SK-N-SH (cell line): ENCODE measurements around the gene VEZF1. TPM values are rescaled to one million over a fixed set of nuclear protein-coding genes. Genes with fewer than 3 reads are reported as not detected.

Experiments used
- CTCF ChIA-PET: fragments of 300-600, 350-600 bp; formaldehyde crosslinking; extraction: SDS; loops from one replicate; lab custom pipeline; 2021; lab: Yijun Ruan, JAX
- POLR2A ChIA-PET: fragments of 350-600 bp; sonication (Branson Sonifier 250); formaldehyde crosslinking; extraction: SDS; loops from one replicate; lab custom pipeline; 2020; ENCODE audit warnings: antibody characterized with exemption, inconsistent platforms; lab: Yijun Ruan, JAX
- DNase-seq: peaks from one replicate; pipeline ENCODE4 v3.0.0; 2012
- H2AFZ ChIP-seq: fragments of 200-600 bp; sonication (generic); 2 replicates; pipeline ENCODE4 v1.8.1; 2016; ENCODE audit warnings: antibody characterized with exemption, mild to moderate bottlenecking, low read depth
- H3F3A ChIP-seq: fragments of 200-600 bp; sonication (generic); replicated peaks from 2 replicates; pipeline ENCODE3; 2016; ENCODE audit warnings: antibody characterized with exemption, mild to moderate bottlenecking; ENCODE audit not compliant: insufficient read depth
- H3K27ac ChIP-seq, 2 experiments: fragments of 200-500 bp in 1 of 2; fragments of 200-600 bp in 1 of 2; sonication (Bioruptor generic) in 1 of 2; sonication (generic), shearing (Covaris generic) in 1 of 2; 2 replicates each; pipeline versions ENCODE4 v1.5.1 to v1.6.1; 2014 to 2016; ENCODE audit warnings: low read depth in 2 of 2, inconsistent platforms in 1 of 2, low read length in 1 of 2, mild to moderate bottlenecking in 1 of 2, mixed read lengths in 1 of 2
- H3K27me3 ChIP-seq: fragments of 200-600 bp; sonication (generic), shearing (Covaris generic); 2 replicates; pipeline ENCODE4 v1.6.1; 2016; ENCODE audit warnings: mixed run types; ENCODE audit not compliant: insufficient read depth
- H3K36me3 ChIP-seq, 2 experiments: fragments of 200-500 bp in 1 of 2; fragments of 200-600 bp in 1 of 2; sonication (Bioruptor generic) in 1 of 2; sonication (generic) in 1 of 2; replicated peaks in 1 of 2; 2 replicates each; pipeline versions ENCODE3 to v1.5.1; 2014 to 2016; ENCODE audit warnings: low read length in 1 of 2, mild to moderate bottlenecking in 1 of 2; ENCODE audit not compliant: insufficient read depth in 2 of 2, control insufficient read depth in 1 of 2
- H3K4me1 ChIP-seq, 2 experiments: fragments of 200-500 bp in 1 of 2; fragments of 200-600 bp in 1 of 2; sonication (Bioruptor generic) in 1 of 2; sonication (generic), shearing (Covaris generic) in 1 of 2; 2 replicates each; pipeline versions ENCODE4 v1.5.1 to v1.6.1; 2014 to 2016; ENCODE audit warnings: low read depth in 1 of 2, low read length in 1 of 2, mixed run types in 1 of 2; ENCODE audit not compliant: insufficient read depth in 2 of 2, control insufficient read depth in 1 of 2
- H3K4me2 ChIP-seq: fragments of 200-600 bp; sonication (generic), shearing (Covaris generic); 2 replicates; pipeline ENCODE4 v1.6.1; 2017; ENCODE audit warnings: mixed run types
- H3K4me3 ChIP-seq, 2 experiments: fragments of 200-500 bp in 1 of 2; fragments of 200-600 bp in 1 of 2; sonication (Bioruptor generic) in 1 of 2; sonication (generic), shearing (Covaris generic) in 1 of 2; 2 replicates each; pipeline versions ENCODE4 v1.5.1 to v1.8.1; 2014 to 2016; ENCODE audit warnings: low read depth in 2 of 2, inconsistent platforms in 1 of 2, low read length in 1 of 2, mild to moderate bottlenecking in 1 of 2, mixed read lengths in 1 of 2, moderate library complexity in 1 of 2
- H3K79me2 ChIP-seq: fragments of 200-600 bp; sonication (generic); 2 replicates; pipeline ENCODE4 v1.8.1; 2017; ENCODE audit warnings: mild to moderate bottlenecking; ENCODE audit not compliant: insufficient read depth
- H3K9ac ChIP-seq: fragments of 200-600 bp; sonication (generic); 2 replicates; pipeline ENCODE4 v1.6.1; 2017; ENCODE audit warnings: mixed run types
- H3K9me2 ChIP-seq: fragments of 200-600 bp; sonication (generic); 2 replicates; pipeline ENCODE4 v1.6.1; 2017; ENCODE audit warnings: mixed run types
- H3K9me3 ChIP-seq: fragments of 200-600 bp; sonication (generic); 2 replicates; pipeline ENCODE4 v1.6.1; 2017; ENCODE audit warnings: mixed run types, mild to moderate bottlenecking, moderate library complexity
- H4K20me1 ChIP-seq: fragments of 200-600 bp; sonication (generic); 2 replicates; pipeline ENCODE4 v1.6.1; 2017; ENCODE audit warnings: mild to moderate bottlenecking, mixed run types; ENCODE audit not compliant: insufficient read depth
- EP300 ChIP-seq, 2 experiments: IDR thresholded peaks; 2 replicates each; pipeline versions ENCODE4 v1.4.0 to v1.6.1; 2012; ENCODE audit warnings: borderline replicate concordance in 1 of 2, low read depth in 1 of 2, low read length in 1 of 2
- EZH2phosphoT487 ChIP-seq: fragments of 200-600 bp; sonication (generic); IDR thresholded peaks from 2 replicates; pipeline ENCODE4 v1.6.1; 2017; ENCODE audit warnings: low read depth, mixed run types, mild to moderate bottlenecking, antibody characterized with exemption, moderate library complexity, borderline replicate concordance
- FOXM1 ChIP-seq: IDR thresholded peaks from 2 replicates; pipeline ENCODE4 v1.4.0; 2012; ENCODE audit warnings: low read depth, mild to moderate bottlenecking
- GABPA ChIP-seq: IDR thresholded peaks from 2 replicates; pipeline ENCODE4 v1.4.0; 2012; ENCODE audit warnings: low read depth, mild to moderate bottlenecking
- POLR2AphosphoS5 ChIP-seq: IDR thresholded peaks from 2 replicates; pipeline ENCODE4 v1.6.1; 2012; ENCODE audit warnings: low read depth, low read length
- RAD21 ChIP-seq: IDR thresholded peaks from 2 replicates; pipeline ENCODE4 v1.6.1; 2012; ENCODE audit warnings: mild to moderate bottlenecking, low read length
- RCOR1 ChIP-seq: fragments of 150-350 bp; IDR thresholded peaks from 2 replicates; pipeline ENCODE4 v1.6.1; 2017; ENCODE audit warnings: antibody characterized with exemption, low read length
- SIN3A ChIP-seq: IDR thresholded peaks from 2 replicates; pipeline ENCODE4 v1.6.1; 2012; ENCODE audit warnings: low read depth, mild to moderate bottlenecking, low read length, moderate library complexity, borderline replicate concordance
- SMC3 ChIP-seq: IDR thresholded peaks from 2 replicates; pipeline ENCODE4 v1.6.1; 2012; ENCODE audit warnings: low read depth, low read length, improper control_type of control experiment
- TCF12 ChIP-seq: IDR thresholded peaks from 2 replicates; pipeline ENCODE4 v1.4.0; 2012
- YY1 ChIP-seq: IDR thresholded peaks from 2 replicates; pipeline ENCODE4 v1.4.0; 2012; ENCODE audit warnings: low read depth, mild to moderate bottlenecking
- WGBS: methylation state at CpG from one replicate; pipeline ENCODE4 v1.1.6; 2017; ENCODE audit warnings: low lambda C conversion rate; 5-methylcytosine and 5-hydroxymethylcytosine counted together
- polyA plus RNA-seq, 3 experiments: library from polyadenylated mRNA; depleted of rRNA; stranded (reverse); fragments of >200 nt; gene quantifications; 2 replicates each; pipeline ENCODE4 v1.2.3, GENCODE V29; 2012
- TF ChIP-seq, protein P1 (sequence below): IDR thresholded peaks from 2 replicates; pipeline ENCODE4 v1.4.0; 2012; ENCODE audit warnings: low read depth, borderline replicate concordance
- TF ChIP-seq, protein P2 (sequence below): IDR thresholded peaks from 2 replicates; pipeline ENCODE4 v1.4.0; 2012; ENCODE audit warnings: low read depth

The VEZF1 gene
- polyA plus RNA-seq, 1 of the 3 experiments (the other 2 are of a cell fraction) = 35.1 TPM

DNA sequence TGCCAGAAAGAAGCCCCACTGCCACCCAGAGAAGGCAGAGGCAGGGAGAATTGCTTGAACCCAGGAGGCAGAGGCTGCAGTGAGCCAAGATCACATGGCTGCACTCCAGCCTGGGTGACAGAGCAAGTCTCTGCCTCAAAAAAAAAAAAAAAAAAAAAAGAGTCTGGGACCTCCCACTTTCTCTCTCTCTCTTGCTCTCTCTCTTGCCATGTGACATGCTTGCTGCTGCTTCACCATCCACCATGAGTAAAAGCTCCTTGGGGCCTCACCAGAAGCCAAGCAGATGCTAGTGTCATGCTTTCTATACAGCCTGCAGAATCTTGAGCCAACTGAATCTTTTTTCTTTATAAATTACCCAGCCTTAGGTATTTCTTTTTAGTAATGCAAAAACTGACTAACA lies 40.5 kb upstream of the VEZF1 start:
- DNase-seq = no peak
- H3K36me3 ChIP-seq = no peaks in the 10 kb centered on the region
- CTCF ChIA-PET = interaction anchor here (1.0 to 1.4 kb wide), 2 partner anchors 29 to 84 kb away, joined by 3 to 5 read pairs; no protein-coding TSS in a partner anchor

DNA sequence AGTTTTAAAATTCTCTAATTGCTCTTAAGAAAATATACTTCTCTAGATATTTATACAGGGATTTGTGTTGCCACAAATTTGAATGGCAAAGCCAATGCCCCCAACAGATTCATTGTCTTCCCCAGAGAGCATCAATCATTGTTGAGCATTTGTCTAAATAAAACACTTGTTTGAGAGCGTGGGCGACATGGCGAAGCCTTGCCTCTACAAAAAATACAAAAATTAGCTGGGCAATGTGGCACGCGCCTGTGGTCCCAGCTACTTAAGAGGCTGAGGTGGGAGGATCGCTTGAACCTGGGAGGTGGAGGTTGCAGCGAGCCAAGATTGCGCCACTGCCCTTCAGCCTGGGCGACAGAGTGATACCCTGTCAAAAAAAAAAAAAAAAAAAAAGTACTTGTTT lies 32.3 kb upstream of the VEZF1 start:
- DNase-seq = no peak
- Histone ChIP-seq H3K9ac (no peak overlapping the region), H3K79me2 (no peaks in the 10 kb centered on the region), H3K36me3 (no peaks in the 10 kb centered on the region), H2AFZ (no peak overlapping the region), H3K4me3 (no peak overlapping the region), H3K9me2 (no peaks in the 10 kb centered on the region), H3K27me3 (peaks cover 8% of the 10 kb centered on the region; the same call in 1 of the 2 replicates), H4K20me1 (no peaks in the 10 kb centered on the region), H3K4me2 (no peak overlapping the region), H3K9me3 (no peaks in the 10 kb centered on the region), H3F3A (no peaks in the 10 kb centered on the region), H3K4me1 (no peaks in the 10 kb centered on the region), H3K27ac (no peak overlapping the region)
- no peak for TF ChIP-seq EP300 (IDR thresholded peaks at IDR 0.05; ENCODE audit: borderline replicate concordance in 1 of 2, low read depth in 1 of 2, low read length in 1 of 2)
- TF ChIP-seq EZH2phosphoT487 = no peak
- TF ChIP-seq SMC3 = no peak
- TF ChIP-seq, protein P1, sequence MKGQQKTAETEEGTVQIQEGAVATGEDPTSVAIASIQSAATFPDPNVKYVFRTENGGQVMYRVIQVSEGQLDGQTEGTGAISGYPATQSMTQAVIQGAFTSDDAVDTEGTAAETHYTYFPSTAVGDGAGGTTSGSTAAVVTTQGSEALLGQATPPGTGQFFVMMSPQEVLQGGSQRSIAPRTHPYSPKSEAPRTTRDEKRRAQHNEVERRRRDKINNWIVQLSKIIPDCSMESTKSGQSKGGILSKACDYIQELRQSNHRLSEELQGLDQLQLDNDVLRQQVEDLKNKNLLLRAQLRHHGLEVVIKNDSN = no peak
- TF ChIP-seq GABPA = no peak
- no peak for TF ChIP-seq SIN3A
- no peak for TF ChIP-seq FOXM1
- TF ChIP-seq RCOR1 = no peak
- no peak for TF ChIP-seq YY1
- no peak for TF ChIP-seq RAD21
- CTCF ChIA-PET = interaction anchor here (0.8 kb wide), 1 partner anchor 18 kb away, joined by 4 read pairs; no protein-coding TSS in a partner anchor
- POLR2A ChIA-PET = interaction anchor here (0.6 kb wide), 1 partner anchor 8 kb away, joined by 3 read pairs; no protein-coding TSS in a partner anchor
- WGBS = 90% methylated on average over 9 of the region's 9 CpGs

More for the DNA sequence above, 40.5 kb upstream of the VEZF1 start:
- no peaks in the 10 kb centered on the region; the same call in 1 of the 2 replicates for H3K9me2 ChIP-seq
- no peak overlapping the region for H3K27ac ChIP-seq
- H3K9ac ChIP-seq = no peak overlapping the region
- no peak overlapping the region for H3K4me2 ChIP-seq
- no peaks in the 10 kb centered on the region for H4K20me1 ChIP-seq
- H3F3A ChIP-seq = no peaks in the 10 kb centered on the region
- no peak overlapping the region for H3K4me3 ChIP-seq
- H3K79me2 ChIP-seq = no peaks in the 10 kb centered on the region
- H3K27me3 ChIP-seq = 0 out of 2 replicates have a peak, but pooled peaks cover 10% of the 10 kb centered on the region
- no peaks in the 10 kb centered on the region for H3K9me3 ChIP-seq
- no peak overlapping the region for H2AFZ ChIP-seq
- POLR2A ChIA-PET = no interaction called here
- TF ChIP-seq POLR2AphosphoS5 (no peak), TCF12 (no peak)
- TF ChIP-seq, protein P2, sequence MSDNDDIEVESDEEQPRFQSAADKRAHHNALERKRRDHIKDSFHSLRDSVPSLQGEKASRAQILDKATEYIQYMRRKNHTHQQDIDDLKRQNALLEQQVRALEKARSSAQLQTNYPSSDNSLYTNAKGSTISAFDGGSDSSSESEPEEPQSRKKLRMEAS = no peak
- no peaks in the 10 kb centered on the region for H3K4me1 ChIP-seq
